ENCODE results near the gene FAM200C.
"Not testable (repeated sequence)": the region's sequence is repeated elsewhere in the genome, so short reads cannot be mapped to it uniquely, and the experiment has no call there.

The FAM200C gene

DNA sequence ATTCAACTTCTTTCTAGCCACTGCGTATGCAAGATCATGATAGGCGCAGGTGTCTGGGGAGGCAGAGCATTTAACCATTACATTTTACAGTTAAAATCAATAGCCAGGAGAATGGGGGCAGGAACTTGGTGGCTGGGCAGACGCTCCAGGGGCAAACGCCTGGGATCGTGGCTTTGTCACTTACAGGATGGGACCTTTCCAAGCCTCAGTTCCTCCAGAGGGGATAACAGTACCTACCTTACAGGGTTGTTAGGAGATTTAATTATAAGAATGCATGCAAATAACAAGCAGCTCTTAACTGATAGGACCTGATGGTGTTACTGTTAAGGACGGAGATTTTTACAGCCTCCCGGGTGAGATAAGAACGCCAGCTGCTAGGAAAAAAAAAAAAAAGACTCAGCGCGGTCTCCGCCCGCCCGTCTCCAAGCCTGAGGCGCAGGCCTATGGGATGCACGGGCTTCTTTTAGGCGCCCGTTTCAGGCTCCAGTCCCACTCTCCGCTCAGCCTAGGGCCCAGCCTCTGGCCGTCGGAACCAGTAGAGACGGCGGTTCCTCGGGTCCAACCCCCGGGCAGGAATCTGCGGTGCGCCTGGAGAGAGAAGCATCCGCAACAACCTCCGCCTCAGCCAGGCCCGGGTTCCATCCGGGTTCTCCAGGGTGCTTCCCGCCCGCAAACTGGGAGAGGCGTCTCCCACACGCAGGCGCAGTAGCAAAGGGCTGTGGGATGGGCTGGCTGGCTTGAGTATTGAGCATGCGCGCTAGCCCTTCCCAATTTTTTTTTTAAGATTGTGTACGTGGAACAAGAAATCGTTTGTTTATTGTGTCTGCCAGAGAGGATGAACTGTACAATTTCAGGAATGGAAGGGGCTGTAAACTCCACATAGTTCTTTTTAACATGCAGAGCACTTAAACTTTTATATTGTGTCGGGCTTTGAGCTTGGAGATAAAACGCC, at the start of gene FAM200C:
Gene FAM200C, minus strand, starts transcription at position 653 of the 952 bp plus-strand sequence. CDS start 4,564 bp downstream, outside the sequence.
- FAIRE-seq = no peak
- peak; percentile 99 for DNase-seq (ENCODE audit: low spot score)

- FAIRE-seq = no peak
- no peak for DNase-seq (ENCODE audit: low spot score)
Measured at GRCh38 chr5:160449458-160449857, 49.6 kb upstream of the FAM200C start.

- DNase-seq (ENCODE audit: low spot score) (no peak), FAIRE-seq (no peak)
Measured at GRCh38 chr5:160448886-160449285, 49.0 kb upstream of the FAM200C start.

DNA sequence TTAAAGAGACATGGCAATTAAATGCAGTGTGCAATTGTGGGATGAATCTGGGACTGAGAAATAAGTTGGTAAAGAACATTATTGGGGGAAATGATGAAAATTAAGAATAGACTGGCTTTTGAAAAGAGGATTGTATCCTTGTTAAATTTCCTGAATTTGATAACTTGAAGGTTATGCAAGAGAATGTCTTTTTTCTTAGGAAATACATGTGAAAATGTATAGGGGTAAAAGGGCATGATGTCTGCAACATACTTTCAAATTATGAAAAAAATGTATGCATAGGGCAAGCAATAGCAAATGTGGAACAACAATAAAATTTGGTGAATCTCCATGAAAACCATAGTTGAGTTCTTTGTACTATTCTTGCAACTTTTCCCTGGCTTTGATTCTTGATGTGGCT, 45.9 kb upstream of the FAM200C start:
- FAIRE-seq = no peak
- no peak for DNase-seq (ENCODE audit: low spot score)

GRCh38 chr5:160445132-160445531, 45.3 kb upstream of the FAM200C start:
- no peak for DNase-seq (ENCODE audit: low spot score)
- no peak for FAIRE-seq

- FAIRE-seq = no peak
Measured at GRCh38 chr5:160444407-160444806, 44.6 kb upstream of the FAM200C start.

DNA sequence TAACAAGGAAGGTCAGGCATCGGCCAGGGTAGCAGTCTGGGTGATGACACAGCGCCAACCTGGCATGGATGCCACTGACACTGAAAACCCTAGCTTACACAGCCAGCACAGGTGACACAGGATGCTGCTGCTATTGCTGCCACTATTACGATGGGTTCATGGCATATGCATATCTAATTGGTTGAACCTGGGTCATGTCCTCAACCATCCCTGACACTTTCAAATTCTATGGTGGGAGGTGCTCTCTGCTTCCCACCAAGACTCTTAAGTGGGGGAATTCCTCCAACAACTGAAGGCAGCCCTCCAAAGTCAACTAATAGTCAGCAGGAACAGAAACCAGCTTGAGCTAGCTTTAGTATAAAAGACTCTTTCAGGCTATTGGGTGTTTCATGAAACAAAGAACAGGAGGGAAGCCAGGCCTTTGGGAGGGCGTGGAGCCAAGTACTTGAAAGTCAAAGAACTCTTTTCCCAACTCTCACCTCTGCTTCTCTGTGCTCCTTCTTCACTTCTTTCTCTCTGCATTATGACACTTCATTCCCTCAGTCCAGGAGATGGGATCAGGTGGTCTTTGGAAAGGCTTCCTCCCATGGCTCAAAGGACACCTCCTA, 43.1 kb upstream of the FAM200C start:
- FAIRE-seq (no peak), DNase-seq (ENCODE audit: low spot score) (no peak)

More at GRCh38 chr5:160444407-160444806, 44.6 kb upstream of the FAM200C start:
- DNase-seq (ENCODE audit: low spot score) = no peak

DNA sequence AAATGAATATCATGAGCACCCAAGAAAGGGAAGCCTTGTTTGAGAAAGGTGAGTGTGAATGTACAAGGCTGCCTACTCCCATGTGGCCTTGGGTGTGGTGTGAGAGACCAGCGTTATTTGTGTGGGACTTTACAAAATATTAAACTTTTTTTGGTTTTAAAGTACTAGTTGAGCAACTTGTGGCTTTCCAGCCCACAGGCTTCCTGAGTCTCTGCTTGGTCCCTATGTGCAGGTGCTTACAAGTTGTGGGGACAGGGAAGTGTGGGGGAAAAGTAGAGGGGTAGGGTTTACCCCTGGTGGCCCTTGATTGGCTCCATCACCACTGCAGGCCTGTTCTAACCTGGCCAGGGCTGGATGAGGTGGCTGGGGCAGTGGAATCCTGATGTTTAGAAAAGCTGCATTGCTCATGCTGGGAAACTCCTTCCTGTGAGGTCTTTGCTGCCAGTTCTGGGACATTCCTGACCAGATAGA, 41.5 kb upstream of the FAM200C start:
- FAIRE-seq = no peak

DNA sequence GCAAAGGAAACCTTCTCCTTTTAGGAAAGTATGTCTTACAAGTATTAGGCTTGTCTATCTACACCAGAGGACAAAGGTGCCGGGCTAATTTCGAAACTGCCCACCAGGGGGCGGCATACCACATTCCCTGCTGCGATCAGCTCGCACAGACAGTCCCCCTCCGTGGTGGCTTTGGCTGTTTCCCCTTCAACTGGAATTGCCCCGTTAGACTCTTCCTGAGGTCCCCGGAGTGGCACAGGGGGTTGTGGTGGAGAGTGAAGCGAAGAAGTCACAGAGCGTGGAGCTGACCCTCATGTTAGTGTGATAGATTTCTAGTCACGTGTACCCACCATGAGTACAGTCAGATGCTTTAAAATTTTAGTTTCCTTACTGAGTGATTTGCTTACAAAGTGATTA, 39.3 kb upstream of the FAM200C start:
- peak; percentile 86 for DNase-seq (ENCODE audit: low spot score)
- peak; percentile 91 for FAIRE-seq

More for the DNA sequence above, 41.5 kb upstream of the FAM200C start:
- DNase-seq (ENCODE audit: low spot score) = no peak

- DNase-seq (ENCODE audit: low spot score) (peak; percentile 71), FAIRE-seq (peak; percentile 9)
Measured at GRCh38 chr5:160438316-160439204, 38.7 kb upstream of the FAM200C start.

DNA sequence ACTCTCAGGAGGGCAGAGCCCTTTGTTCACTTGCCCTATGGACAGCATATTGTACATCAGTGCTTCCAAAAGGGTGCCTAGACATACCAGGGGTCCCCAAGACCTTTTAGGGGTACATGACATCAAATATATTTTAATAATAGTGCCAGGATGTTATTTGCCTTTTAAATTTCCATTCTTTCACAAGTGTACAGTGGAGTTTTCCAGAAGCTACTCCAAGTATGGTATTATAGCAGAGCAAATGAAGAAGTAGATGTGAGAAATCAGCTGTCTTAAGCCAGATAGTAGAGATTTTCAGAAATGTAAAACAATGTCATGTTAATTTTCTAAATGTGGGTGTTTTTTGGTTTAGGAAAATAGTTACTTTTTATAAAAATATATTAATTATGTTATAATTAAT, 37.4 kb upstream of the FAM200C start:
- no peak for FAIRE-seq

GRCh38 chr5:160436661-160437060, 36.8 kb upstream of the FAM200C start:
- FAIRE-seq; DNase-seq (ENCODE audit: low spot score): not testable (repeated sequence)

More for the DNA sequence above, 37.4 kb upstream of the FAM200C start:
- DNase-seq (ENCODE audit: low spot score) = no peak

- no peak for DNase-seq (ENCODE audit: low spot score)
- no peak for FAIRE-seq
Measured at GRCh38 chr5:160436017-160436416, 36.2 kb upstream of the FAM200C start.

DNA sequence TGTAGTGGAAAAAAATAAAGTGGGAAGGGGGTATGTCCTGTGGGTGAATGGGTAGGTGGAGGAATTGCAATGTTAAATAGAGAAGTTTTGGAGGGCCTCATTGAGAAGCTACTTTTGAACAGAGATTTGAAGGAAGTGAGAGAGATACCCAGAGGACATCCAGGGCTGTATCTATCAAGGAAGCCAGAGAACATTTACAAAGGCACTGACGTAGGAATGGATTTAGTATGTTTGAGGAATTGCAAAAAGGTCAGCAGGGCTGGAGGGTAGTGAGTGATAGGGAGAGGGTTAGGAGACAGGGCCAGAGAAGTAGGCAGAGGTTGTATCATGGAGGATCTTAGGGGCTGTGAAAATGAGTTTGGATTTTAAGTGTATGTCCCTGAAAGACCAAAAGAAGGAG, 35.7 kb upstream of the FAM200C start:
- no peak for FAIRE-seq
- no peak for DNase-seq (ENCODE audit: low spot score)

DNA sequence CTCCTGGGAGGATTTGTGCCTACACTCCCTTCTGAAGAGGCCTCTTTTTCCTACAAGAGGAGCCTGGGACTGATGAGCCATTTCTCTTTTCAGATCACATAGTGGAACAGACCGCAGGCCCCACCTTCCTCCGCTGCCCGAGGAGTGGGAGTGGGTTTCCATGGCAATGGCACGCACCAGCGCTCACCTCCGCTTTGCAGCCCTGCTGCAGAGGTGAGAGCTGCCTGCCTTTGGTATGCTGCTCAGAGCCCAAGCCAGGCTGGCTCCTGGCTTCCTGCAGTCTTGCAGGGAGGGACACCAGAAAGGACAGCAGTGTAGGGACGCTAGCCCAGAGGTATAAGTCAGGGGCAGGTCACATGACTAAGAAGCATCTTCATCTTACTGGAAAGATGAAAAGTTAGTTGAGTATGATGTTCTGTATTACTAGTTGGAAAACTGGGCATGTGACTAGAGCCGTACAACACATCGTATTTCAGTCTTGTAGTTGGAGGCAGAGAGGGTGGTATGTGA, 34.2 kb upstream of the FAM200C start:
- DNase-seq (ENCODE audit: low spot score) = peak; percentile 73
- FAIRE-seq = no peak

- FAIRE-seq (no peak), DNase-seq (ENCODE audit: low spot score) (no peak)
Measured at GRCh38 chr5:160432787-160433186, 32.9 kb upstream of the FAM200C start.

DNA sequence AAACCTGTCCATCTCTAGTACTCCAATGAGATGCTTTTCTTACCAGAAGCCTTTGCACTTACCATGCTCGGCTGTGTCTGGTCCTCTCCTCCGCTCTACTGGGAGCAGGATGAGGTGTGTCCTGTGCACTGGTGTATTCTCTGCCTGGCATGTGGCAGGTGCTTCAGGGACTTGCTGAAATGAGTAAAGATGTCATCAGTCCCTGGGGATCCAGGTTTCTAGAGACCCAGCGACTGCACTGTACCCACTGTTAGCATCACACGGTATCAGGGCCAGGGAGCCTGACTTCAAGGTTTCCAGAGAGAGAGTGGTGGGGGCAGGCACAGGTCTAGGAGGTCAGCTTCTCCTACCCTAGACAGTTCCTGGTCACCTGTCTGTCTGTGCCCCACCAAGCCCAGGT, 32.3 kb upstream of the FAM200C start:
- DNase-seq (ENCODE audit: low spot score) (no peak), FAIRE-seq (no peak)

GRCh38 chr5:160427607-160428006, 27.8 kb upstream of the FAM200C start:
- DNase-seq (ENCODE audit: low spot score) = no peak
- no peak for FAIRE-seq

DNA sequence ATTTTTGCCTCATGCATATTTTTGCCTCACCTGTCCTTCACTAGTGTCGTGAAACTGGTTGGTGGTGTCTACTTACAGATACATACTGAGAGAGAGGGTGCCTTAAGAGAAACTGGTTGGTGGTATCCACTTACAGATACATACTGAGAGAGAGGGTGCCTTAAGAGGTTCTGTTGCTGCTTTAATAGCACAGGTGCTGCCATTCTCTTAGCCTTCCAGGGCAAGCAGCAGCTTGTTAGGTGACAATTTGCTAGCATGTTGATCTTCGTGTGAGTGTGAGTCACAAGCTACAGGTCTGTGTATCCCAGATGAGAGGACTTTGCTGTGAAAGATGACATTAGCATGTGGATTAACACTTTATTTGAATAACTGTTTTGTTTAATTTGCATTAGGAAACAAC, 23.2 kb upstream of the FAM200C start:
- DNase-seq (ENCODE audit: low spot score) (no peak), FAIRE-seq (no peak)

DNA sequence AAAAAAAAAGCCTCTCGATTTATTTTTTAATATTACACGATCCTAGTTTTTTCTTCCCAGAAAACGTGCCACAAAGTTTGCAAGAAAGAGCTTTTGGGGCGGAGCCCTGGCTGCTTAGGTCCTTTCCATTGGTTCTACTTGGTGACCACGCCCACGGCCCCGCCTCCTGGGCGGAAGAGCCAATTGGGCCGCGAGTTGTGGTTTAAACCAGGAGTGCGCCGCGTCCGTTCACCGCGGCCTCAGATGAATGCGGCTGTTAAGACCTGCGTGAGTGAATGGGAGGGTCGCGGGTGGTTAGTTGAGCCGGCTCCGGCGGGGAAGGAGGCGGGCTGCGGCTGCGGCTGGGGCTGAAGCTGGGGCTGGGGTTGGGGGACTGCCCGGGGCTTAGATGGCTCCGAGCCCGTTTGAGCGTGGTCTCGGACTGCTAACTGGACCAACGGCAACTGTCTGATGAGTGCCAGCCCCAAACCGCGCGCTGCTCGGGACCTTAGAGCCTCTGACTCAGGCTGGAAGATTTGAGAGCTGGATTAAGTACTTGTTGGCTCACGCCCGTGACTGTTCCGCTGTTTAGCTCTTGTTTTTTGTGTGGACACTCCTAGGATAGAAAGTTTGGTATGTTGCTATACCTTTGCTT, 21.9 kb upstream of the FAM200C start, which contains the start of gene PTTG1:
Gene PTTG1, plus strand, starts transcription at position 231 of the 634 bp plus-strand sequence. CDS start 458 bp downstream, outside the sequence.
- peak; percentile 72 for FAIRE-seq
- DNase-seq (ENCODE audit: low spot score) = peak; percentile 93

- DNase-seq (ENCODE audit: low spot score) = no peak
- no peak for FAIRE-seq
Measured at GRCh38 chr5:160420331-160420610, 20.4 kb upstream of the FAM200C start.

Data from urothelium cell line (cell line).